ENCODE data around the gene TGFB1I1.
"Not testable (repeated sequence)": the region's sequence is repeated elsewhere in the genome, so short reads cannot be mapped to it uniquely, and the experiment has no call there.

The TGFB1I1 gene

GRCh38 chr16:31488468-31489297, 16.7 kb downstream of the TGFB1I1 start:
- no peak for TF ChIP-seq JUND (IDR thresholded peaks at IDR 0.05; ENCODE audit: low read depth)
- in situ Hi-C loops (cut with HindIII; ENCODE audit: low pct_unique_long_range_greater_than_20kb, low sequenced_read_pairs), result no loop called here
- no peak for DNase-seq (ENCODE audit: low read depth in 1 of 2, low spot score in 1 of 2)

DNA sequence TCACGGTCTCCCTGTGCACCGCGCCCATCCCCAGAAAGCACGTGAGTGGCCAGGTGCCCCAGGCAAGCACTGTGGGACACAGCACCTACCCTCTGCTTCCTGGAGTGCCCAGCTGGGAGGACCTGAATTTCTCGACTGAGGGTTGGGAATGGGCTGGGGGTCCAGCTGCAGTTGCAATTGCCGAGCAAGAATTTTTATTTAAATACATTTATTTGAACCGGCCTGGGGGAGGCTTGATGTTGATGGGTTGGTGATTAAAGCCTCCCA, 17.3 kb downstream of the TGFB1I1 start:
- TF ChIP-seq JUND (IDR thresholded peaks at IDR 0.05; ENCODE audit: low read depth), result no peak
- in situ Hi-C loops (cut with HindIII; ENCODE audit: low pct_unique_long_range_greater_than_20kb, low sequenced_read_pairs), result no loop called here
- DNase-seq (ENCODE audit: low read depth in 1 of 2, low spot score in 1 of 2), result no peak

DNA sequence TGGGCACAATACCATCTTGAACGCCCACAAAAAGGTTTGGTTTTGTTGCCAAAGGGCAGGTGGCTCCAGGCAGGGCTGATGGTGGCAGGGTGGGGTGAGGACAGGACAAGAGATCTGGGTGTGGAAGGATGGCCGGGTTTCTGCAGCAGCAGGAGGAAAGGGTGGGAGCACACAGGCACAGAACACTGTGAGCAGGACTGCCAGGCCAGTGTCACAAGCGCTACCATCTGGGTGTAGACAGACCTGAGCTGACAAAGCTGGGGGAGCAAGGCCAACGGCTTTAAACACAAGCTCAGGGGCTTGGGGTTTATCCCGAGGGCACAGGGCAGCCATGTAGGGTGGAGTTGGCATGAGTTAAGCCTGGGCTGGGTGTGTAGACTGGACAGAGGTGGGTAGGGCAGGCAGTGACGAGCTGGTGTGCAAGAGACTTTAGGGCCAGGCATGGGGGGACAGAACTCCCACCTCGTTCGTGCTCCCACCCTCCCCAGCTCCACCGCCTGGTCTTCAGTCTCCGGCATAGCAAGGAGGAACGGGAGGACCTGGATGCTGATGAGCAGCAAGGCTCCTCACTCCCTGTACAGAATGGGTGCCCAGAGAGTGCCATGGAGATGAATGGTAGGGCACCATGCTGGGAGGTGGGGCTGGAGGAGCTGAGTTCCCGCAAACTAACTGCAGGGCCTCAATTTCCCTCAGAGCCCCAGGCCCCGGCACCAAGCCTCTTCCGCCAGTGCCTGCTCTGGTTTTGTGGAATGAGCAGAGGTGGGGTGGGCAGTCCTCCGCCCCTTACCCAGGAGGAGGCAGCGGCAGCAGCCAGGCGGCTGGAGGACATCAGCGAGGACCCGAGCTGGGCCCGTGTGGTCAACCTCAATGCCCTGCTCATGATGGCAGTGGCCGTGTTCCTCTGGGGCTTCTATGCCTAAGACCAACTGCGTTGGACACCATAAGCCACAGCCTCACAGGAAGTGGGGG, 17.9 kb downstream of the TGFB1I1 start:
- TF ChIP-seq JUND (IDR thresholded peaks at IDR 0.05; ENCODE audit: low read depth), result no peak
- DNase-seq (ENCODE audit: low read depth in 1 of 2, low spot score in 1 of 2), result no peak
- in situ Hi-C loops (cut with HindIII; ENCODE audit: low pct_unique_long_range_greater_than_20kb, low sequenced_read_pairs), result no loop called here

DNA sequence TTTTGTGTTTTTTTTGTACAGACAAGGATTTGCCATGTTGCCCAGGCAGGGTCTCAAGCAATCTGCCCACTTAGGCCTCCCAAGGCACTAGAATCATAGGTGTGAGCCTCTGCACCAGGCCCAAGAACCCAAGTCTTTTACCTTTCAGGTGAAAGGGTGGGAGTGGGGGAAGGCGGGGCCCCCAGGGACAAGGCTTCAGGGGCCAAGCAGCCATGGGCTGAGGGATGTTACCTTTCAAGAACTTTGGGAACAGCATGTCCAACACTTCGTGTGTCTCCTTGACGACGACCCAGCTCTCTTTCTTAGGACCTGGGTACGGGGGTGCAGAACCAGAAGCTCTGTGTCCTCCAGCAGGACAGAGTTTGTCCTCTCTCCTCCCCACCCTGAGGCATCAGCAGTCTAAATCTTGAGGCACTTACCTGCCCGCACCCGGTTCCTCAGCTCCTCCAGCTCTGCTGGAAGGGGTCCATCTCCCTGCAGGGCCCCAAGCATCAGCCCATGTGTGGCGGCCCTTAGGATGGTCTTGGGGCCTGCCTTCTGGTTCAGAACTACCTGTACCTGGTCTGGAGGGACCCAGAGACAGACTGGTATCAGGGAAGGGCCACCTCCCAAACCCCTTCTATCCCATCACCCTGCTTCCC, 19.9 kb downstream of the TGFB1I1 start:
- no peak for TF ChIP-seq JUND (IDR thresholded peaks at IDR 0.05; ENCODE audit: low read depth)
- no peak for DNase-seq (ENCODE audit: low read depth in 1 of 2, low spot score in 1 of 2)
- in situ Hi-C loops (cut with HindIII; ENCODE audit: low pct_unique_long_range_greater_than_20kb, low sequenced_read_pairs), result no loop called here

DNA sequence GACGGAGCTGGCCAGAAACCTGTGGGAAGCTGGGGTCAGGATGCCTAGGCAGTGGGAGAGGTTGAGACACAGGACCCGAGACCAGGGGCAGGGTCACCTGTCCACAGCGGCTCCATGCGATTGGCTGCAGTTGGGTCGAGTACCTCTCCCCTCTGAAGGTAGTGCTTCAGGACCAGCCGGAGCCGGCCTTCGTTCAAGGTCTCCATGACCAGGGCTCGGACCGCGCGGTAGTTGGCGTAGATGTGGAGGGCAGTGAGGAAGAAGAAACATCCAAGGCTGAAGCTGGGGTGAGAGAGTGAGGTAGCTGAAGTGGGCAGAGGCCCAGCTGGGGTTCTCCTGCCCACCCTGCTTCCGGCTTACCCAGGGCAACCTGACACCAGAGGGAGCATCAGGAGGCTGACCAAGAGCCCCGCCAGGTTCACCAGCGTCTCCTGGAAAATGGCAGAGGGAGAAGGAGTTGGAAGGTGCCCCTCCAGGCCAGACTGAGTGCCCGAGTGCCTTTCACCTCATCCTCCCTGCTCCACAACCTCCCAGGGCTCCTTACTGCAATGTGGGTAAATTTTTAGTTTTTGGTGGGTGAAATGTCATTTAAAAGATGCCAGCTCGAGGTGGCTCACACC, 21.7 kb downstream of the TGFB1I1 start:
- in situ Hi-C loops (cut with HindIII; ENCODE audit: low pct_unique_long_range_greater_than_20kb, low sequenced_read_pairs), result no loop called here
- no peak for DNase-seq (ENCODE audit: low read depth in 1 of 2, low spot score in 1 of 2)
- TF ChIP-seq JUND (IDR thresholded peaks at IDR 0.05; ENCODE audit: low read depth), result no peak

DNA sequence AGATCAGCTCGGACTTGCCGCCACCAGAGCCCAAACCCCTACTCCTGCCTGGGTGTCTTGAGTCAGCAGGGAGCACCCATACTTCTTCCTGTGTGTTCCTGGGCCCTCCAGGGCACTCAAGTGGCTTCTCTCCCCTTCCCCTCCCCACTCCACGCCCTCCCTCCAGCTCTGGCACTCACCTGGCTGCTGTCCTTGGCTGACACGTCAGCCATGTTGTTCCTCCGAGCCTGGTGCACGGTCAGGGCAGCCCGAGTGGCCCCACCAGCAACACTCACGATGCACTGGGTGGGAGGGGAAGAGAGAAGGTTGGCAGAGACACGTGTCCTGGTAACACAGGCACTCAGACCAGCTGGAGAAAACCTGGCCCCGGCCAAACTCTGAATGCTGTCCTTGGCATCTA, 24.7 kb downstream of the TGFB1I1 start:
- DNase-seq (ENCODE audit: low read depth in 1 of 2, low spot score in 1 of 2), result no peak
- TF ChIP-seq JUND (IDR thresholded peaks at IDR 0.05; ENCODE audit: low read depth), result no peak
- in situ Hi-C loops (cut with HindIII; ENCODE audit: low pct_unique_long_range_greater_than_20kb, low sequenced_read_pairs), result no loop called here

DNA sequence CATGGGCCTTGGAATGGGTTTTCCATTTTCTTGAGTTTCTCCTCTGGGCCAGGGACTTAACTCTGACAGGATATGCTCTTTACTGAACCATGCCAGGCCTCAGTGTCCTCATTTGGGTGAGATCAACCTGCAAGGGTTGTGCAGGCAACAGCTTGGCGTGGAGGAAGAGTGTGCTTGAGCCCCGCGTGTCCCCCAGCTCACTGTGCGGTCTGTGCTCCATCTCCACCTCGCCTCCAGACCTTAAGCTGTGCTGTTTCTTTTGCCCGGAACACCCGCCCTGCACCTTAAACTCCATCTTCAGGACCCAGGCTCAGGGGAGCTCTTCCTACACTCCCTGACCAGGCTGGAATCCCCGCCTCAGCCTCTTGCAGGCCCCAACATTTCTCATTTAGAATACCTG, 26.5 kb downstream of the TGFB1I1 start:
- DNase-seq (ENCODE audit: low read depth in 1 of 2, low spot score in 1 of 2), result no peak
- TF ChIP-seq JUND (IDR thresholded peaks at IDR 0.05; ENCODE audit: low read depth), result no peak
- in situ Hi-C loops (cut with HindIII; ENCODE audit: low pct_unique_long_range_greater_than_20kb, low sequenced_read_pairs), result no loop called here

- in situ Hi-C loops (cut with HindIII; ENCODE audit: low pct_unique_long_range_greater_than_20kb, low sequenced_read_pairs), result no loop called here
- DNase-seq (ENCODE audit: low read depth in 1 of 2, low spot score in 1 of 2), result no peak
- TF ChIP-seq JUND (IDR thresholded peaks at IDR 0.05; ENCODE audit: low read depth), result no peak
Observed at GRCh38 chr16:31499928-31500327, 28.0 kb downstream of the TGFB1I1 start.

DNA sequence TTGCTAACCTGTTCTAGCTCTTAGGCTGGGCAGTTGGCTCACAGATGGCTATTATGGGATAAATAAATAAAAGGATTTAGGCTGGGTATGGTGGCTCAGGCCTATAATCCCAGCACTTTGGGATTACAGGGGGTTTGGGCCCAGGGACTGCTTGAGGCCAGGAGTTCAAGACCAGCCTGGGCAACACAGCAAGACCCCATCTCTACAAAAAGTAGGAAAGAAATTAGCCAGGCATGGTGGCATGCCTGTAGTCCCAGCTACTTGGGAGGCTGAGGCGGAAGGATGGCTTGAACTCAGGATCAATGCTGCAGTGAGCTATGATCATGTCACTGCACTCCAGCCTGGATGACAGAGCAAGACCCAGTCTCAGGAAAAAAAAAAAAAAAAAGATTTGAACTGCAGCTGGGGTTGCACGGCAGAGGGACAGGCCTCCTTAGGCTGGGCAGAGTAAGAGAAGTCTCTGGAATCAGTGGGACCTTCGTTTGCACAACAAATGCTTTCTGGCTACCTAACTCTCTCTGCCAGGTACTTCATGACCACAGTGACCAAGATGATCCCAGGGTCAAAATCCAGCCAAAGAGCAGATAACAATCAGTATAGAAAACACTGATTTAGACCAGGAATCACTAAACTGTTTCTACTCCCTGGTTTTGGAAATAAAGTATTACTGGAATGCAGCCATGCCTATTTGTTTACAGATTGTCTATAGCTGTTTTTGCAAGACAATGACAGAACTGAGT, 29.4 kb downstream of the TGFB1I1 start:
- DNase-seq (ENCODE audit: low read depth in 1 of 2, low spot score in 1 of 2), result no peak
- in situ Hi-C loops (cut with HindIII; ENCODE audit: low pct_unique_long_range_greater_than_20kb, low sequenced_read_pairs), result no loop called here
- TF ChIP-seq JUND (IDR thresholded peaks at IDR 0.05; ENCODE audit: low read depth), result no peak

DNA sequence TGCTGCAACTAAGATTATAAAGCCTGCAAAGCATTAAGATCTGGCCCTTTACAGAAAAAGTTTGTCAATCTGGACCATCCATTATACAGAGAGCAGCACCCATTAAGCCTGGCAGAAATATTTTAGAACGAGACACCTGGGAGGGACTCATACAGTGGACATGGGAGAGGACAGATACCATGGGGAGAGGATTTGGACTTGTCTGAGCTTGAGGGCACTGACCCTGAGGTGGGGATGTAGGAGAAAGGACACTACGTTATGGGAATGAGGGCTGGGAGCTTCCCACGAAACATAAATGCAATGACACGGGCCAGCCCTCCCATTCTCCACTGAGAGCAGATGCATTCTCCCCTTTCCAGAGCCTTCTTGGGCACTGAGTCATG, 30.0 kb downstream of the TGFB1I1 start:
- DNase-seq (ENCODE audit: low read depth in 1 of 2, low spot score in 1 of 2), result no peak
- in situ Hi-C loops (cut with HindIII; ENCODE audit: low pct_unique_long_range_greater_than_20kb, low sequenced_read_pairs), result no loop called here
- TF ChIP-seq JUND (IDR thresholded peaks at IDR 0.05; ENCODE audit: low read depth), result no peak

DNA sequence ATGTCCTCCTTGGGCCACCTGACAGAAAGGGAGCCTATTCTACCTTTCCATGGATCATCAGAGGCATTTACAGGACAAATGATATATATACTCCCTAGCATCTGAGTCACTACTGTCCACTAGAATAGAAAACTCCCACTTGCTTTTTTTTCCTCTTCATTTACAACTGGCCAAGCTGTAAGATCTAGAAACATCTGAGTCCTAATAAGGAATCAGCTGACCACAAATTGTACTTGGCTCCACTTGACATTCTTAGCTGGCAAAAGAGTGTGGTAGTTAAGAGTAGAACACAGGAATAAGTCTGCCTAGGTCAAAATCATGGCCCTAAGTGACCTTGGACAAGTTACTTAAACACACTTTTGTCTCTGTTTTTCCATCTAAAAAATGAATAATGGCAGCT, 31.0 kb downstream of the TGFB1I1 start:
- no peak for DNase-seq (ENCODE audit: low read depth in 1 of 2, low spot score in 1 of 2)

DNA sequence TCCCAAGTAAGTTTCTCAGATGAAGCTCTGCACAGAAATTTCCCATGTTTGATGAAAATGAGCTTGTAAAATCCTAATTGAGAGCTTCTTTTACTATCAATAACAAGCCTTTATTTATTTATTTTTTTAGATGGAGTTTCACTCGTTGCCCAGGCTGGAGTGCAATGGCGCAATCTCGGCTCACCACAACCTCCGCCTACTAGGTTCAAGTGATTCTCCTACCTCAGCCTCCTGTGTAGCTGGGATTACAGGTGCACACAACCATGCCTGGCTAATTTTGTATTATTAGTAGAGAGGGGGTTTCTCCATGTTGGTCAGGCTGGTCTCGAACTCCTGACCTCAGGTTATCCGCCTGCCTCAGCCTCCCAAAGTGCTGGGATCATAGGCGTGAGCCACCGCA, 31.6 kb downstream of the TGFB1I1 start:
- DNase-seq (ENCODE audit: low read depth in 1 of 2, low spot score in 1 of 2); in situ Hi-C loops (cut with HindIII; ENCODE audit: low pct_unique_long_range_greater_than_20kb, low sequenced_read_pairs): not testable (repeated sequence)

More for the DNA sequence above, 31.0 kb downstream of the TGFB1I1 start:
- TF ChIP-seq JUND (IDR thresholded peaks at IDR 0.05; ENCODE audit: low read depth), result no peak
- in situ Hi-C loops (cut with HindIII; ENCODE audit: low pct_unique_long_range_greater_than_20kb, low sequenced_read_pairs), result no loop called here
